Measurements from ENCODE around the gene RAF1. TPM values are rescaled to one million over a fixed set of nuclear protein-coding genes. Genes with fewer than 3 reads are reported as not detected.

The RAF1 gene
- total RNA-seq, 2 experiments from 2014 or later, result 127 to 139 TPM

DNA sequence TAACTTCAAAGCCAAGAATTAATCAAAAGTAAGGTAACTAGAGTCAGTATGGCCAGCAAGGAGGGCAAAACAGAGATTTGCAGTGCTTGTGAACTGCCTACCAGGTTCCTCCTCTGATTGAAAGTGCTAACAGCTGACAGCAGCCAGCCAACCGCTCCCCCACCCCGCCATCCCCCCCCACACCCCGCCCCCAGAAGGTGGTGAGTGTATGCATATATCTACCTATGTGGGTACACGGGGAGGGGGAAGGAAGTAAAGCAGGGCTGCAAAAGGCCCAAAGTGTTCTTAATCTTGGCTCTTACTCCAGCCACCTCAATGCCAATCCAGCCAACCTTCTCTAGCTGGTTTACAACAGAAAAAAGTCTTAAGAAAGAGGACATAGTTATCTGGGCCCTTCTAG lies 50.7 kb downstream of the RAF1 start:
- ChIA-PET CTCF (no interaction called here), POLR2A (no interaction called here)
- Histone ChIP-seq H3K36me3 (ENCODE audit: insufficient read depth, low read length) (peaks cover 55% of the 10 kb centered on the region), H3K27ac (ENCODE audit: low read depth in 1 of 2, low read length in 2 of 2) (no peak overlapping the region), H3K4me1 (ENCODE audit: insufficient read depth, low read length) (no peaks in the 10 kb centered on the region), H3K9me3 (ENCODE audit: control insufficient read depth in 1 of 2, insufficient read depth in 1 of 2, low read length in 2 of 2) (no peaks in the 10 kb centered on the region), H3K4me3 (ENCODE audit: low read length) (no peak overlapping the region), H3K27me3 (ENCODE audit: control insufficient read depth in 1 of 2, insufficient read depth in 2 of 2, low read length in 2 of 2) (no peaks in the 10 kb centered on the region)
- ATAC-seq (ENCODE audit: poor library complexity) (peak; percentile 71), DNase-seq (peak in 3 of 14 experiments; percentile 14 to 43 (median 15))
- TF ChIP-seq, protein P1, sequence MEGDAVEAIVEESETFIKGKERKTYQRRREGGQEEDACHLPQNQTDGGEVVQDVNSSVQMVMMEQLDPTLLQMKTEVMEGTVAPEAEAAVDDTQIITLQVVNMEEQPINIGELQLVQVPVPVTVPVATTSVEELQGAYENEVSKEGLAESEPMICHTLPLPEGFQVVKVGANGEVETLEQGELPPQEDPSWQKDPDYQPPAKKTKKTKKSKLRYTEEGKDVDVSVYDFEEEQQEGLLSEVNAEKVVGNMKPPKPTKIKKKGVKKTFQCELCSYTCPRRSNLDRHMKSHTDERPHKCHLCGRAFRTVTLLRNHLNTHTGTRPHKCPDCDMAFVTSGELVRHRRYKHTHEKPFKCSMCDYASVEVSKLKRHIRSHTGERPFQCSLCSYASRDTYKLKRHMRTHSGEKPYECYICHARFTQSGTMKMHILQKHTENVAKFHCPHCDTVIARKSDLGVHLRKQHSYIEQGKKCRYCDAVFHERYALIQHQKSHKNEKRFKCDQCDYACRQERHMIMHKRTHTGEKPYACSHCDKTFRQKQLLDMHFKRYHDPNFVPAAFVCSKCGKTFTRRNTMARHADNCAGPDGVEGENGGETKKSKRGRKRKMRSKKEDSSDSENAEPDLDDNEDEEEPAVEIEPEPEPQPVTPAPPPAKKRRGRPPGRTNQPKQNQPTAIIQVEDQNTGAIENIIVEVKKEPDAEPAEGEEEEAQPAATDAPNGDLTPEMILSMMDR (IDR thresholded peaks at IDR 0.05), result no peak
- no peak overlapping the region for H3K4me3 Mint-ChIP-seq
- intact Hi-C loops (cut with DNase I, micrococcal nuclease), result loop anchor here in 1 of 2 experiments (5.0 kb wide), 1 partner anchor 39 kb away; no protein-coding TSS in a partner anchor
- H3K4me1 Mint-ChIP-seq (ENCODE audit: low read depth), result peaks cover 55% of the 10 kb centered on the region
- H3K27me3 Mint-ChIP-seq, result no peaks in the 10 kb centered on the region
- H3K36me3 Mint-ChIP-seq (ENCODE audit: low read depth), result peaks cover 69% of the 10 kb centered on the region
- peak overlapping the region; percentile 27 for H3K27ac Mint-ChIP-seq
- no peaks in the 10 kb centered on the region for H3K9me3 Mint-ChIP-seq

DNA sequence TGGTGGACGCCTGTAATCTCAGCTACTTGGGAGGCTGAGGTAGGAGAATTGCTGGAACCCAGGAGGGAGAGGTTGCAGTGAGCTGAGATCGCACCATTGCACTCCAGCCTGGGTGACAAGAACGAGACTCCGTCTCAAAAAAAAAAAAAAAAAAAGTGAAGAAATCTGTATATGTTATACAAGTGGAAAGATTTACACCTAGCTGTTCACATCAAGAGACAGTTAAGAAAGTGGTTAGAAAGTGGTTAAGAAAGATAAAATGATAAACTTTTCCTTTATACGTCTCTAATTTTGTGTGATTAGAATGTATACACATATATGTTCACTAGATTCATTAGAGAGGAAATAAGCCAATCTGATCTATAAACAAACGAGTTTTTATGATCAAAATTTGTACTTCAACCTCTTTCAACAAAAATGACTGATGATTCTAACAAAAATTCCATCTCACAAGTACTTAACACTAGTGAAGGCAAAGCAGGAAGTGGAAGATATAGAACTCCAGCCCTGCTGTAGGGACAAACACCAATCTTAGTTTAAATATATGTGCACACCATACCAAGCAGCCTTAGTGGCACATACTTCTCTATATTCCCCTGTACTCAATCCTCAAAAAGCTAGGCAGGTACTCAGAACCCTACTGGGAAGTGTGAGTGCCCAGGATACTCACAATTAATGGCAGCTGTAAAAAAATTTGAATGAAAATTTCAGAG lies 51.2 kb downstream of the RAF1 start:
- peak overlapping the region; percentile 27 for H3K27ac Mint-ChIP-seq
- no peaks in the 10 kb centered on the region for H3K9me3 Mint-ChIP-seq
- peaks cover 51% of the 10 kb centered on the region for H3K4me1 Mint-ChIP-seq (ENCODE audit: low read depth)
- H3K36me3 Mint-ChIP-seq (ENCODE audit: low read depth), result peaks cover 71% of the 10 kb centered on the region
- CTCF ChIA-PET, result no interaction called here
- H3K4me3 Mint-ChIP-seq, result no peak overlapping the region
- Histone ChIP-seq H3K27me3 (ENCODE audit: control insufficient read depth in 1 of 2, insufficient read depth in 2 of 2, low read length in 2 of 2) (no peaks in the 10 kb centered on the region), H3K4me3 (ENCODE audit: low read length) (no peak overlapping the region), H3K27ac (ENCODE audit: low read depth in 1 of 2, low read length in 2 of 2) (no peak overlapping the region), H3K4me1 (ENCODE audit: insufficient read depth, low read length) (no peaks in the 10 kb centered on the region), H3K36me3 (ENCODE audit: insufficient read depth, low read length) (peaks cover 55% of the 10 kb centered on the region), H3K9me3 (ENCODE audit: control insufficient read depth in 1 of 2, insufficient read depth in 1 of 2, low read length in 2 of 2) (no peaks in the 10 kb centered on the region)
- no peak for ATAC-seq (ENCODE audit: poor library complexity)
- no peaks in the 10 kb centered on the region for H3K27me3 Mint-ChIP-seq
- TF ChIP-seq, protein P1 (IDR thresholded peaks at IDR 0.05), result no peak
- no peak for DNase-seq
- POLR2A ChIA-PET, result no interaction called here
- intact Hi-C loops (cut with DNase I, micrococcal nuclease), result loop anchor here in 1 of 2 experiments (5.0 kb wide), 1 partner anchor 40 kb away; no protein-coding TSS in a partner anchor

DNA sequence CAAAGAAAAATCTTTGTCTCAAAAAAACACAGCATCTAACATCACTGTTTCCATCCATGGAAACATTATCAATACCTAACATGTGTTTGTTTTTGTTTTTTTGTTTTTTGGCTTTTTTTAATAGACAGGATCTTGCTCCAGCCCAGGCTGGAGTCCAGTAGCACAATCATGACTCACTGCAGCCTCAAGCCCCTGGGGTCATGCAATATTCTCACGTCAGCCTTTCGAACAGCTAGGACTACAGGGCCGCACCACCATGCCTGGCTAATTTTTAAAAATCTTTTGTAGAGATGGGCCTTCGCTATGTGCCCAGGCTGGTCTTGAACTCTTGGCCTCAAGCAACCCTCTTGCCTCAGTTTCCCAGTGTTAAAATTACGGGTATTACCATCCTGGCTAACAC lies 52.8 kb downstream of the RAF1 start:
- H3K27ac ChIP-seq (ENCODE audit: low read depth in 1 of 2, low read length in 2 of 2), result no peak overlapping the region
- H3K36me3 ChIP-seq (ENCODE audit: insufficient read depth, low read length), result peaks cover 54% of the 10 kb centered on the region
- TF ChIP-seq, protein P1 (IDR thresholded peaks at IDR 0.05), result no peak
- DNase-seq (no peak), ATAC-seq (ENCODE audit: poor library complexity) (no peak)
- H3K4me1 Mint-ChIP-seq (ENCODE audit: low read depth), result peaks cover 53% of the 10 kb centered on the region
- no peaks in the 10 kb centered on the region for H3K27me3 Mint-ChIP-seq
- H3K27me3 ChIP-seq (ENCODE audit: control insufficient read depth in 1 of 2, insufficient read depth in 2 of 2, low read length in 2 of 2), result no peaks in the 10 kb centered on the region
- no peak overlapping the region for H3K4me3 ChIP-seq (ENCODE audit: low read length)
- peaks cover 11% of the 10 kb centered on the region for H3K4me1 ChIP-seq (ENCODE audit: insufficient read depth, low read length)
- H3K9me3 ChIP-seq (ENCODE audit: control insufficient read depth in 1 of 2, insufficient read depth in 1 of 2, low read length in 2 of 2), result no peaks in the 10 kb centered on the region
- H3K4me3 Mint-ChIP-seq, result no peak overlapping the region
- ChIA-PET CTCF (no interaction called here), POLR2A (no interaction called here)
- H3K27ac Mint-ChIP-seq, result no peak overlapping the region
- no peaks in the 10 kb centered on the region for H3K9me3 Mint-ChIP-seq
- H3K36me3 Mint-ChIP-seq (ENCODE audit: low read depth), result peaks cover 77% of the 10 kb centered on the region
- intact Hi-C loops (cut with DNase I, micrococcal nuclease), result loop anchor here in 1 of 2 experiments (5.0 kb wide), 1 partner anchor 41 kb away; no protein-coding TSS in a partner anchor

All from CD4-positive, alpha-beta T cell (primary cell).